ENCODE data around the gene DEXI. TPM values are rescaled to one million over a fixed set of nuclear protein-coding genes. Genes with fewer than 3 reads are reported as not detected.
"Not testable (repeated sequence)": the region's sequence is repeated elsewhere in the genome, so short reads cannot be mapped to it uniquely, and the experiment has no call there.

DEXI gene
- total and polyA plus RNA-seq, 2 experiments from 2014 or later: 42.1 to 101 TPM

- no peak overlapping the region for H3K27ac ChIP-seq
- 35 to 37% methylated on average over 14 of the region's 14 CpGs for WGBS, 2 experiments (ENCODE audit: low coverage in 1 of 2, low lambda C conversion rate in 2 of 2, missing lambda C conversion rate in 2 of 2)
Observed at GRCh38 chr16:10945065-10945787, 3.0 kb upstream of the DEXI start.

DNA sequence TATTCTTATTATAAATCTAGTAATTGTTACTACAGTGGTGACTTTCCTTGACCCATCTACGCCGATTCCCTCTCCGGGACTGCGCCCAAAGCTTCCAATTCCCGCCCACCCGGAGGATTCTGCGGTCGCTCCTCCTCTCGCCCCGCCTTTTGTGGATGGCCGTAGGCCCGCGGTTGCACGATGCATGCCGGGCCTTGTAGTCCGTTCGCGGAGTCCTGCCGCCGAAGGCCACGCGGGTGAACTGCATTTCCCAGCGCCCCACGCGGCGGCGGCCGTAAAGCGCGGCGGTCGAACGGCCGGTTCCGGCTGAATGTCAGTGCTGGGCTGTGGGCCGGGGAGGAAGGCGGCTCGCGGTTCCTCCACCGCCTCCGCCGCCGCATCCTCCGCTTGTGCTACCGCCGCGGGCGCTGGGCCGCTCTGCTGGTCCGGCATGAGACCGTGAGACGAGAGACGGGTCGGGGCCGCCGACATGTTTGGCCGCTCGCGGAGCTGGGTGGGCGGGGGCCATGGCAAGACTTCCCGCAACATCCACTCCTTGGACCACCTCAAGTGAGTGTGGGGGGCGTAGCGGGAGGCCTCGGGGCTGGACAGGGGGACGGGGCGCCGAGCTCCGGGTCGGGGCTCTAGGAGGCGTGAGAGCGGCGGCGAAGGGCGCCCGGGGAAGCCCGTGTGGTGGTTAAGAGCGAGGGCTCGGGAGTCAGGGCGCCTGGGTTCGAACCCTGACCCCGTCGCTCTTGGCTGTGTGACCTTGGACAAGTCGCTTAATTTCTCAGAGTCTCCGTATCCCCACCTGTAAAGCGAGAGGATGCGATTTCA lies 2.2 kb upstream of the DEXI start, which contains the start of gene CLEC16A:
CLEC16A (plus strand) TSS at position 316 of the 816 bp plus-strand sequence; CDS start at position 470, 154 bp downstream.
- Histone ChIP-seq H3K27me3 (replicated peaks; ENCODE audit: insufficient read depth) (no peaks in the 10 kb centered on the region), H3K9me3 (ENCODE audit: low read depth) (no peaks in the 10 kb centered on the region), H3K27ac (no peak within 1 kb of the TSS), H3K79me2 (ENCODE audit: insufficient read depth) (peaks cover 71% of the 10 kb centered on the region), H3K9me2 (ENCODE audit: insufficient read depth) (no peaks in the 10 kb centered on the region), H3K36me3 (ENCODE audit: low read depth) (no peaks in the 10 kb centered on the region), H3K4me2 (ENCODE audit: unreplicated experiment) (peak within 1 kb of the TSS; percentile 99), H3F3A (ENCODE audit: insufficient read depth) (no peaks in the 10 kb centered on the region), H2AFZ (peak within 1 kb of the TSS; percentile 81), H3K4me1 (ENCODE audit: insufficient read depth) (peaks cover 34% of the 10 kb centered on the region), H3K9ac (peak within 1 kb of the TSS; percentile 82), H4K20me1 (ENCODE audit: insufficient read depth) (no peaks in the 10 kb centered on the region; the same call in none of the 2 replicates), H3K4me3 (peak within 1 kb of the TSS; percentile 92)
- in situ Hi-C loops (cut with MboI): no loop called here
- TF ChIP-seq EZH2 (IDR thresholded peaks at IDR 0.05; ENCODE audit: insufficient read depth, poor library complexity, severe bottlenecking) (no peak), EZH2phosphoT487 (IDR thresholded peaks at IDR 0.05; ENCODE audit: insufficient read depth, low read depth) (no peak)
- DNase-seq: peak; percentile 100
- WGBS, 2 experiments (ENCODE audit: low coverage in 1 of 2, low lambda C conversion rate in 2 of 2, missing lambda C conversion rate in 2 of 2): 1% methylated on average over 63 to 82 of the region's 86 CpGs

More at GRCh38 chr16:10945065-10945787, 3.0 kb upstream of the DEXI start:
- H3F3A ChIP-seq (ENCODE audit: insufficient read depth): no peaks in the 10 kb centered on the region
- H3K4me2 ChIP-seq (ENCODE audit: unreplicated experiment): peak overlapping the region; percentile 99
- peaks cover 71% of the 10 kb centered on the region for H3K79me2 ChIP-seq (ENCODE audit: insufficient read depth)
- peak overlapping the region; percentile 92 for H3K4me3 ChIP-seq
- no peak for DNase-seq
- no peaks in the 10 kb centered on the region for H3K9me3 ChIP-seq (ENCODE audit: low read depth)
- H3K9ac ChIP-seq: peak overlapping the region; percentile 82
- H3K4me1 ChIP-seq (ENCODE audit: insufficient read depth): peaks cover 31% of the 10 kb centered on the region
- H2AFZ ChIP-seq: peak overlapping the region; percentile 81
- H3K36me3 ChIP-seq (ENCODE audit: low read depth): no peaks in the 10 kb centered on the region
- in situ Hi-C loops (cut with MboI): no loop called here
- no peaks in the 10 kb centered on the region for H3K9me2 ChIP-seq (ENCODE audit: insufficient read depth)
- H3K27me3 ChIP-seq (replicated peaks; ENCODE audit: insufficient read depth): no peaks in the 10 kb centered on the region
- TF ChIP-seq EZH2phosphoT487 (IDR thresholded peaks at IDR 0.05; ENCODE audit: insufficient read depth, low read depth) (no peak), EZH2 (IDR thresholded peaks at IDR 0.05; ENCODE audit: insufficient read depth, poor library complexity, severe bottlenecking) (no peak)
- no peaks in the 10 kb centered on the region; the same call in 1 of the 2 replicates for H4K20me1 ChIP-seq (ENCODE audit: insufficient read depth)

DNA sequence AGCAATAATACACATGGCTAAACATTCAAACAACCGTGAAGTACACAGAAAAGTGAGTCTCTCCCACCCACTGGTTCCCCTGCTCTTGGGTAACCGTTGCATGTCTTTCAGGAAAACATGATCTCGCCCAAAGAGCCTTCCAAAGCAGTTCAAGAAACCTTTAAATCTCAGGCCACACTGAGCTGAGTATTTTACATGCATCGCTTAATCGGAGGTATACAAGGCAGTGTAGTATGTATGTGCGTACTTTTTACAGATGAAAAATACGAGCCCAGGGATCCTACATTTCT lies 741 bp upstream of the DEXI start:
- H2AFZ ChIP-seq: peak overlapping the region; percentile 98
- no peaks in the 10 kb centered on the region; the same call in none of the 2 replicates for H4K20me1 ChIP-seq (ENCODE audit: insufficient read depth)
- peak overlapping the region; percentile 92 for H3K4me3 ChIP-seq
- H3K27me3 ChIP-seq (replicated peaks; ENCODE audit: insufficient read depth): no peaks in the 10 kb centered on the region
- TF ChIP-seq EZH2 (IDR thresholded peaks at IDR 0.05; ENCODE audit: insufficient read depth, poor library complexity, severe bottlenecking) (no peak), EZH2phosphoT487 (IDR thresholded peaks at IDR 0.05; ENCODE audit: insufficient read depth, low read depth) (no peak)
- H3K79me2 ChIP-seq (ENCODE audit: insufficient read depth): peaks cover 73% of the 10 kb centered on the region
- no peak overlapping the region; the same call in 1 of the 2 replicates for H3K27ac ChIP-seq
- H3K9me2 ChIP-seq (ENCODE audit: insufficient read depth): no peaks in the 10 kb centered on the region
- no peaks in the 10 kb centered on the region for H3K36me3 ChIP-seq (ENCODE audit: low read depth)
- H3K9ac ChIP-seq: no peak overlapping the region
- peak overlapping the region; percentile 78 for H3K4me2 ChIP-seq (ENCODE audit: unreplicated experiment)
- no peaks in the 10 kb centered on the region for H3F3A ChIP-seq (ENCODE audit: insufficient read depth)
- WGBS, 2 experiments (ENCODE audit: low coverage in 1 of 2, low lambda C conversion rate in 2 of 2, missing lambda C conversion rate in 2 of 2): 47 to 51% methylated on average over 7 of the region's 7 CpGs
- H3K4me1 ChIP-seq (ENCODE audit: insufficient read depth): peaks cover 41% of the 10 kb centered on the region
- no peaks in the 10 kb centered on the region for H3K9me3 ChIP-seq (ENCODE audit: low read depth)
- in situ Hi-C loops (cut with MboI): no loop called here
- DNase-seq: no peak

- H3F3A ChIP-seq (ENCODE audit: insufficient read depth); H3K9me3 ChIP-seq (ENCODE audit: low read depth); in situ Hi-C loops (cut with MboI); H3K27me3 ChIP-seq (replicated peaks; ENCODE audit: insufficient read depth); H3K9me2 ChIP-seq (ENCODE audit: insufficient read depth); H3K36me3 ChIP-seq (ENCODE audit: low read depth); H4K20me1 ChIP-seq (ENCODE audit: insufficient read depth): not testable (repeated sequence)
- Histone ChIP-seq H2AFZ (peak overlapping the region; percentile 98), H3K9ac (peak overlapping the region; percentile 88), H3K79me2 (ENCODE audit: insufficient read depth) (peaks cover 78% of the 10 kb centered on the region), H3K27ac (peak overlapping the region; percentile 49), H3K4me1 (ENCODE audit: insufficient read depth) (peaks cover 50% of the 10 kb centered on the region), H3K4me2 (ENCODE audit: unreplicated experiment) (peak overlapping the region; percentile 92), H3K4me3 (peak overlapping the region; percentile 92)
- peak; percentile 42 for DNase-seq
- WGBS, 2 experiments (ENCODE audit: low coverage in 1 of 2, low lambda C conversion rate in 2 of 2, missing lambda C conversion rate in 2 of 2): 1% methylated on average over 37 to 39 of the region's 52 CpGs
Observed at GRCh38 chr16:10941935-10942351, 325 bp downstream of the DEXI start.

Data from GM23248 (cell line).